ENCODE results near the gene H6PD.

Gene H6PD

DNA sequence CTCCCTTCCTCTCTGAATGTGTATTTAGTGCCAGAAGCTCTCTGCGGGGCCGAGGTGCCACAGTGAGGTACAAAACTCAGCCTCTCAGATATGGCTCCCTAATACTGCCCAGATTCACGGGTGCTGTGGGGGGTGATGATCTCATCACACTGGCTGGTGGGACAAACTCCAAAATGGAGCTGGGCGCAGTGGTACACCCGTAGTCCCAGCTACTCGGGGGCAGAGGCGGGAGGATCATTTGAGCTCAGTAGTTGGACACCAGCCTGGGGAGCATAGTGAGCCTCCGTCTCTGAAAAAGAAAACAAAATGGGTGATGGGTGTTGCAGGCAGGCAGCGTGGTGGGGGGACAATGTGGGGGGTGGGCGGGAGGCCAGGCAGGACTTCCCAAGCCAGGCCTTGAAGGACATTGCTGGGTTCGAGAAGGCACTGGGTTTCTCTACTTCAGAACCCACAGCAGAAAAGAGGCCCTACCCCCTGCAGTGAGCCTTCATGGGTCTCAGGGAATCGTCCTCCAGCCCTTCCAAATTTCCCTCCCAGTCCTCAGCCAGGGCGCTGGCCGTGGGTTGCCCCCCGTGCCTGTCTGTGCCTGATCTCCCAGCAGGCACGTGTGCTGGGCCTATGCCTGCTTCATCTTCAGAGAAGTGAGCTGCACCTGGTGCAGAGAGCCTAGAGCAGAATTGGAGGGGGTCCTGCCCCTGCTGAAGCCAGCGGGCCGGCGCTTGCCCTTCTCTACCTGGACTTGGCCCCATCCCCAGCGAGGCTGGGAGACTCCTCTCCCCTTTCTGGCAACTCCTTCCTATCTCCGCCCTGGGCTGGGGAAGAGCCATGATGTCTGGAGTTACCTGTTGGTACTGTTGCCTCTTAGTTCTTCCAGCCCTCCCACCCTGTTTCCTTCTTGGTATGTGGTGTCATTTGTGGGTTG is 14.0 kb downstream of the H6PD start:
- Histone ChIP-seq H3K9me3 (ENCODE audit: control insufficient read depth, low read length) (no peaks in the 10 kb centered on the region), H3K36me3 (ENCODE audit: control insufficient read depth, insufficient read depth, low read length) (peaks cover 6% of the 10 kb centered on the region), H3K4me1 (ENCODE audit: control insufficient read depth, insufficient read depth, low read length, poor library complexity, severe bottlenecking) (peaks cover 39% of the 10 kb centered on the region), H3K27ac (ENCODE audit: low read depth, low read length, severe bottlenecking) (no peak overlapping the region), H3K4me3 (ENCODE audit: extremely low read depth, insufficient read depth, low read length, poor library complexity, severe bottlenecking) (no peak overlapping the region)
- 89 to 91% methylated on average over 11 of the region's 21 CpGs for WGBS, 2 experiments (ENCODE audit: insufficient coverage in 2 of 2)

DNA sequence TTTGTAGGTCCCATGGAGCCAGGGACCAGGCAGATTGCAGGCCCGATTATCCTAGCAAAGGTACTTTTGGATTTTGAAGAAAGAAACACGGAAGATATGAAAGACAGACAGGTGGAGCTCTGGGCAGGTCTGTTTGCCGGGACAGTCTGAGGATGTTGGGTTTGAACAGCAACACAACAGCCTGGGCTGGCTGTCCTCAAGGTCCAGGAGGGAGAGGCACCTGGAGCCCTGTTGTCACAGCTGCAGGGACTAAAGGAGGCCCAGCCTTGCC is 14.6 kb downstream of the H6PD start:
- H3K36me3 ChIP-seq (ENCODE audit: control insufficient read depth, insufficient read depth, low read length): peaks cover 6% of the 10 kb centered on the region
- peaks cover 45% of the 10 kb centered on the region for H3K4me1 ChIP-seq (ENCODE audit: control insufficient read depth, insufficient read depth, low read length, poor library complexity, severe bottlenecking)
- no peak overlapping the region for H3K4me3 ChIP-seq (ENCODE audit: extremely low read depth, insufficient read depth, low read length, poor library complexity, severe bottlenecking)
- H3K27ac ChIP-seq (ENCODE audit: low read depth, low read length, severe bottlenecking): no peak overlapping the region
- 83 to 96% methylated on average over 3 of the region's 3 CpGs for WGBS, 2 experiments (ENCODE audit: insufficient coverage in 2 of 2)
- H3K9me3 ChIP-seq (ENCODE audit: control insufficient read depth, low read length): no peaks in the 10 kb centered on the region

DNA sequence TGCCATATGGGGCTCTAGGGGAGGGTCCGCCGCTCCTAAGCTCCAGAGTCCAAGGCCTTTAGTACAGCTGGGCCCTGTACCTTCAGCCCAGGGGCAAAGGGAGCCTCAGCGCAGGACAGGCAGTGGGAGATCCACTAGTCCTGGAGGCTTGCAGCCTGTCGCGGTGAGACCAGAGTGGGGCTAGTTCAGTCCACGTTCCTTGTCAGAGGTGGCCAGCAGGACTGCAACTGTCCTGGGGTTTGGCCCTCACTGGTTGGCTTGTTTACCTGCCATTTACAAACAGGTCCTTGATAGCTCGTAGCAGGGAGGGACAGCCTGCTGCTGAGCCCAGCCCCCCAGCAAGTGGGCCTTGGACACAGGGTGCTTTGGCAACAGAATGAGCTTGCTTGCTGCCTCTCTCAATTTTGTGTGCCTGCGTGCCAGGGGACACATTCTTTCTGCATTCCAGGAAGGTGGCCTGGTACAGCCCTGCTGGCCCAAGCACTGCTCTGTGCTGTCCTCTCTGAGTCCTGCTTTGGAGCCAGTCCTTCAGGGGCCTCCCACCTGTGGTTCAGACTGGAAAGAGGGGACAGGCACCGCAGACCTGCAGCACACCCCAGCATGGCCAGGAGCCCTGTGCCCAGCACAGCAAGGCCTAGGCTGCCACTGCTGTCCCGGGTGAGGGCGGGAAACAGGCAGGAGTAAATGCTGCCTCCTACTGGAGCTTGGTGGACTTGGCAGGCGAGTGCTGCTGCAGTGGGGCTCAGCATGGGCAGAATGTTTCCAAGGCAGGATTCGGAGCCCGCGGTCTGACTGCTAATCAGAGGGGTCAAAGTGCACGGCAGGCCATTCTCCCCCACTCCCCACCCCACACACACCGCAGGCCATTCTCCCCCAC is 15.2 kb downstream of the H6PD start:
- Histone ChIP-seq H3K27ac (ENCODE audit: low read depth, low read length, severe bottlenecking) (peak overlapping the region; percentile 36), H3K4me3 (ENCODE audit: extremely low read depth, insufficient read depth, low read length, poor library complexity, severe bottlenecking) (no peak overlapping the region), H3K36me3 (ENCODE audit: control insufficient read depth, insufficient read depth, low read length) (peaks cover 6% of the 10 kb centered on the region), H3K9me3 (ENCODE audit: control insufficient read depth, low read length) (no peaks in the 10 kb centered on the region), H3K4me1 (ENCODE audit: control insufficient read depth, insufficient read depth, low read length, poor library complexity, severe bottlenecking) (peaks cover 51% of the 10 kb centered on the region)
- 64 to 79% methylated on average over 10 to 16 of the region's 17 CpGs for WGBS, 2 experiments (ENCODE audit: insufficient coverage in 2 of 2)

DNA sequence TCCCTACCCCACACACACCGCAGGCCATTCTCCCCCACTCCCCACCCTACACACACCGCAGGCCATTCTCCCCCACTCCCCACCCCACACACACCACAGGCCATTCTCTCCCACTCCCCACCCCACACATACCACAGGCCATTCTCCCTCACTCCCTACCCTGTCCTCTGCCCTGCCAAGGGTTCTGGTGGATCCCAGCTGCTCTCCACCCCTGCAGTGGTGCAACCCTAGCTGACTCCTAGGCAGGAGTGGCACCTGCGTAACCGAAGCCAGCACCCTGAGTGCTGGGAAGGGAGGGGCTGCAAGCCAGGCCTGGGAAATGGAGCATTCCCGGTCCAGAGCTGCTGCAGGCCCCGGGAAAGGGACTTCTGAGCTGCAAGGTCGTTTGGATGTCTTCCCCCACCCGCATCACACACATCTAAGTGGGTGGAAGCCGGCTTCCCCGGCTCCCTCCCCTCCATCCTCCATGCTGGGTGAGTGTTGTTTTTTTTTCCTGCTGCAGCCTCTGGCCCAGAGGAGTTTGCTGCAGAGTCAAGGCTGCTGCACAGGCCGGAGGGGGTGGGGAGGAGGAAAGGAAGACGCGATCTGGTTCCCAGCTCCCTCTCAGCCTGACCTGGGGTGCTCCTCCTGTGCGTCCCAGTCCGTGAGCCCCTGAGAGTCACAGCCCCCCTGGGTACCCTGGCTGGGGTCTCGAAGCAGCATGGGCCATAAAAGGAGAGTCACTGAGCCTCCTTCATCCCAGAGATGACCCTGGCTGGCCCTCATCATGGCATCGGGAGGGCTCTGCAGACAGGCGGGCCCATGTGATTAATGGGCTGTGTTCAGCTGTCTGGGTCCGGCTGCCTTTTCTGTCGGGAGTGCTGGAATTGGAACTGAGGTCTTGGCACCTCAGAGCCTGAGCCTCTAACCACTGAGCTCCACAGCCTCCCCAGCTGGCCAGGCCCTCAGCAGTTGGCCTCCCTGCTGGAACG is 16.1 kb downstream of the H6PD start:
- Histone ChIP-seq H3K4me1 (ENCODE audit: control insufficient read depth, insufficient read depth, low read length, poor library complexity, severe bottlenecking) (peaks cover 52% of the 10 kb centered on the region), H3K4me3 (ENCODE audit: extremely low read depth, insufficient read depth, low read length, poor library complexity, severe bottlenecking) (no peak overlapping the region), H3K27ac (ENCODE audit: low read depth, low read length, severe bottlenecking) (peak overlapping the region; percentile 16), H3K36me3 (ENCODE audit: control insufficient read depth, insufficient read depth, low read length) (peaks cover 6% of the 10 kb centered on the region), H3K9me3 (ENCODE audit: control insufficient read depth, low read length) (no peaks in the 10 kb centered on the region)
- WGBS, 2 experiments (ENCODE audit: insufficient coverage in 2 of 2): 48 to 66% methylated on average over 7 to 12 of the region's 21 CpGs

DNA sequence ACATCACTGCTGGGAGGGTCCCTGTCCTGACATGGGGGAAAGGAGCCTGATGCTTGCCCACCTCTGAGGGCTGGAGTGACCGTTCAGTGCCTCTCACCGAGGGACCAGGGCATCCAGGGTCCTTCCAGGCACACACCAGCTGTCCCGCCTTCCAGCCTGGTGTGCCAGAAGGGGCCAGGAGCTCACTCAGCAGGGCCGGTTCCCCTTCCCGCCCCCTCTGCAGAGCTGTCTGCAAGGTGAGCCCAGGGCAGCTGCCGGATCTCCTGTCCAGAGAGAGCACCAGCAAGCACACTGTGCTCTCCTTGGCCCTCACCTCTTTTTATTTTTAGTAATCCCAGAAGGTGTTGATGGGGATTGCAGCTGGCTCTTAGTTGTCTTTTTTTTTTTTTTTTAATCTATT is 16.9 kb downstream of the H6PD start:
- Histone ChIP-seq H3K27ac (ENCODE audit: low read depth, low read length, severe bottlenecking) (no peak overlapping the region), H3K4me3 (ENCODE audit: extremely low read depth, insufficient read depth, low read length, poor library complexity, severe bottlenecking) (no peak overlapping the region), H3K4me1 (ENCODE audit: control insufficient read depth, insufficient read depth, low read length, poor library complexity, severe bottlenecking) (peaks cover 52% of the 10 kb centered on the region), H3K9me3 (ENCODE audit: control insufficient read depth, low read length) (no peaks in the 10 kb centered on the region), H3K36me3 (ENCODE audit: control insufficient read depth, insufficient read depth, low read length) (peaks cover 6% of the 10 kb centered on the region)
- 62 to 66% methylated on average over 5 to 6 of the region's 6 CpGs for WGBS, 2 experiments (ENCODE audit: insufficient coverage in 2 of 2)

DNA sequence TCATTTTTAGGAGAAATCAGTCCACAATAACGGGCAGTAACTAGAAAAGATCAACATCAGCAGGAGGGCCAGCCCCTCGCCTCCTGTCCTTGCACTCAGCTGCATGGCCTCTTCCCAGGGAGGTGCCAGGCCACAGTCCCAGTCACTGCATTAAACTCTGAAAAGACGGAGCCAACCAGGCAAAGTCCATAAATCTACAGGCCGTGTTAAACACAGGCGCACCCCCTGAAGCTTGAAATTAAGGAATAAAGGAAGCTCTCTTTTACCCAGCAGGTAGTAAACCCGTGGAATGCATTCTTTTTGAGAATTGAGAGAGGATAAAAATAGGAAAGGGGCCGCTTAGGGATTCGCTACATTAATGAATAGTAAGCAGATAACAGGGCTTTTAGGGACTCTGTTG is 18.4 kb downstream of the H6PD start:
- Histone ChIP-seq H3K4me1 (ENCODE audit: control insufficient read depth, insufficient read depth, low read length, poor library complexity, severe bottlenecking) (peaks cover 52% of the 10 kb centered on the region), H3K27ac (ENCODE audit: low read depth, low read length, severe bottlenecking) (peak overlapping the region; percentile 84), H3K4me3 (ENCODE audit: extremely low read depth, insufficient read depth, low read length, poor library complexity, severe bottlenecking) (no peak overlapping the region)

DNA sequence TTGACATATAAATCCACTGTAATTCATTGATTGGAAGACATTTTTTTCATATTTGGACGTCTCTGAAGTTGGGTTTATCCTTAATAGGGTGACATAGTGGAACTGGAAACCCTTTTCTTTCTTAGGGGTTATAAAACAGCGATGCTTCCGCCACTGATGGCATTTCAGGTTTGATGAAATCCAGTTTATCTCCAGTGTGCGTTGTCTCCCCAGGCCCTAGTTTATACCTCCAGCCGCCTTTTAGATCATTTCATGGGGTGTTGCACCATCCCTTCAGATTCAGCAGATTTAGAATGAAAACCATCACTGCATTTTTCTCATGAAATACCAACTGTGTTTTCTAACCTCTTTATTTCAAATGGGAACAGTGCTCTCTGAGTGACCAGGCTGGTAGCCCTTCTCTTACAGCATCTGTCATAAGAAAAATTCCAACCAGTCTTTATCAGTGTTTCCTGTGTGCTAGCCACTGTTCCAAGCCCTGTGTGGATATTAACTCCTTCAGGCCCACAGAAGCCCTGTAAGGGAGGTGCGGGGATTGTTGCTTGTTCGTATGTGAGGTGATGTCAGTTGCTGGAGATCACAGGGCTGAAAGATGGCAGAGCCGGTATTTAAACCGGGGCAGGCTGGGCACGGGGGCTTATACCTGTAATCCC is 19.0 kb downstream of the H6PD start:
- Histone ChIP-seq H3K9me3 (ENCODE audit: control insufficient read depth, low read length) (peaks cover 4% of the 10 kb centered on the region), H3K4me1 (ENCODE audit: control insufficient read depth, insufficient read depth, low read length, poor library complexity, severe bottlenecking) (peaks cover 52% of the 10 kb centered on the region), H3K4me3 (ENCODE audit: extremely low read depth, insufficient read depth, low read length, poor library complexity, severe bottlenecking) (no peak overlapping the region), H3K36me3 (ENCODE audit: control insufficient read depth, insufficient read depth, low read length) (no peaks in the 10 kb centered on the region), H3K27ac (ENCODE audit: low read depth, low read length, severe bottlenecking) (peak overlapping the region; percentile 84)
- WGBS, 2 experiments (ENCODE audit: insufficient coverage in 2 of 2): 69 to 73% methylated on average over 8 to 10 of the region's 10 CpGs

More for the DNA sequence above, 18.4 kb downstream of the H6PD start:
- H3K9me3 ChIP-seq (ENCODE audit: control insufficient read depth, low read length): no peaks in the 10 kb centered on the region
- 32 to 34% methylated on average over 5 to 6 of the region's 8 CpGs for WGBS, 2 experiments (ENCODE audit: insufficient coverage in 2 of 2)
- H3K36me3 ChIP-seq (ENCODE audit: control insufficient read depth, insufficient read depth, low read length): no peaks in the 10 kb centered on the region

DNA sequence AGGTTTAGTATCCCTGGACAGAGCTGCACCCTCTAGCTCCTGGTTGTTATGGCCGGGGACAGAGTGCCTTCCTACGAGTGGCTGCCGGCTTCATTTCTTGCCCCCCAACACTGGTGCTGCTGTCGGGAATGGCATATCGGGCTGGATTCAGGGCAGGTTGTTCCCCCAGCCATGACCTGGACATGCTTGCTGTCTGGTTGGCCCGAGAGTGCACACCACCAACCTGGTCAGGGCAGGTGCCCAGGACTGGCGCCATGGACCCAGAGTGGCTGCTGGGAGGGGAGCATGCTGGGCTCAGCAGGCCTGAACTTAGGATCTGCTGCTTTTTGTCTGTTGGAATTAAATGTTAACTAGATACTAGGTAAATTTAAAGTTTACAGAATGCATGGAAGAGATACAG is 21.8 kb downstream of the H6PD start:
- Histone ChIP-seq H3K9me3 (ENCODE audit: control insufficient read depth, low read length) (peaks cover 21% of the 10 kb centered on the region), H3K4me3 (ENCODE audit: extremely low read depth, insufficient read depth, low read length, poor library complexity, severe bottlenecking) (no peak overlapping the region), H3K4me1 (ENCODE audit: control insufficient read depth, insufficient read depth, low read length, poor library complexity, severe bottlenecking) (peaks cover 32% of the 10 kb centered on the region), H3K27ac (ENCODE audit: low read depth, low read length, severe bottlenecking) (no peak overlapping the region), H3K36me3 (ENCODE audit: control insufficient read depth, insufficient read depth, low read length) (no peaks in the 10 kb centered on the region)
- WGBS, 2 experiments (ENCODE audit: insufficient coverage in 2 of 2): 96% methylated on average over 7 of the region's 7 CpGs

DNA sequence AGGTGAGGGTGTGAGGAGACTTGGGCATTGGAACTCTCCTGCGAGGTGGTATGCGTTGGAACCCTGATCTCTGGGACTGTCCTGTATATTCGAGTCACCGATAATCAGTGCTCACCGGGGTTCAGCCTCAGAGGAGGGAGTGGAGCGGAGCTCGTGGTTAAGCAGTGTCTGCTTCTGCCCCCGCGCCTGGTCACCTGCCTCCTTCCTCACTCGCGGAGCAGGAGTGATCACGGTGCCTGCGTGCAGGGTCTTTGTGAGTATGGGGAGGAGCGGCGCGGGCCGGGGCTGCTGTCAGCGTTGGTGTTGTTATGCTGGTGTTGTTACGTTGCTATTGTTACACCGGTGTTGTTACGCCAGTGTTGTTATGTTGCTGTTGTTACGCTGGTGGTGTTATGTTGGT is 23.3 kb downstream of the H6PD start:
- no peaks in the 10 kb centered on the region for H3K36me3 ChIP-seq (ENCODE audit: control insufficient read depth, insufficient read depth, low read length)
- peaks cover 20% of the 10 kb centered on the region for H3K4me1 ChIP-seq (ENCODE audit: control insufficient read depth, insufficient read depth, low read length, poor library complexity, severe bottlenecking)

DNA sequence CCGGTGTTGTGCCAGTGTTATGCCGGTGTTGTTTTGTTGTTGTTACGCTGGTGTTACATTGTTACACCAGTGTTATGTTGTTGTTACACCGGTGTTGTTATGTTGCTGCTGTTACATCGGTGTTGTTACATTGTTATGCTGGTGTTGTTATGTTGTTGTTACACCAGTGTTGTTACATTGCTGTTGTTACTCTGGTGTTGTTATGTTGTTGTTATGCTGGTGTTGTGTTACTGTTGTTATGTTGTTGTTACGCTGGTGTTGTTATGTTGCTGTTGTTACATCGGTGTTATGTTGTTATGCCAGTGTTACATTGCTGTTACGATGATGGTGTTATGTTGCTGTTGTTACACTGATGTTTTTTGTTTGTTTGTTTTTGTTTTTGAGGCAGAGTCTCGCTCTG is 24.1 kb downstream of the H6PD start:
- whole genome bisulfite sequencing, 2 experiments (ENCODE audit: insufficient coverage in 2 of 2): 96 to 98% methylated on average over 6 to 8 of the region's 9 CpGs
- Histone ChIP-seq H3K27ac (ENCODE audit: low read depth, low read length, severe bottlenecking) (no peak overlapping the region), H3K4me1 (ENCODE audit: control insufficient read depth, insufficient read depth, low read length, poor library complexity, severe bottlenecking) (peaks cover 12% of the 10 kb centered on the region), H3K9me3 (ENCODE audit: control insufficient read depth, low read length) (peaks cover 21% of the 10 kb centered on the region), H3K4me3 (ENCODE audit: extremely low read depth, insufficient read depth, low read length, poor library complexity, severe bottlenecking) (no peak overlapping the region), H3K36me3 (ENCODE audit: control insufficient read depth, insufficient read depth, low read length) (no peaks in the 10 kb centered on the region)

More for the DNA sequence above, 23.3 kb downstream of the H6PD start:
- H3K9me3 ChIP-seq (ENCODE audit: control insufficient read depth, low read length): peaks cover 21% of the 10 kb centered on the region
- no peak overlapping the region for H3K27ac ChIP-seq (ENCODE audit: low read depth, low read length, severe bottlenecking)
- WGBS, 2 experiments (ENCODE audit: insufficient coverage in 2 of 2): 94 to 96% methylated on average over 12 to 19 of the region's 22 CpGs
- H3K4me3 ChIP-seq (ENCODE audit: extremely low read depth, insufficient read depth, low read length, poor library complexity, severe bottlenecking): no peak overlapping the region
